ENCODE data around the gene ACSL6.

- TF ChIP-seq NFATC4 (CRISPR knock-in tag; IDR thresholded peaks at IDR 0.05) = no peak
- TF ChIP-seq TCF7 (CRISPR knock-in tag; IDR thresholded peaks at IDR 0.05; ENCODE audit: low read depth) = no peak
Observed at GRCh38 chr5:131999441-132000240, 11.8 kb downstream of the ACSL6 start.
